BJ (cell line): Measurements from ENCODE around the gene TOM1L2. TPM values are rescaled to one million over a fixed set of nuclear protein-coding genes. Genes with fewer than 3 reads are reported as not detected.
A peak's percentile ranks its signal among the peaks of the same experiment; 100 is the strongest.

Experiments used
- CTCF ChIA-PET: fragments of 350-600 bp; formaldehyde crosslinking; extraction: SDS; loops from one replicate; lab custom pipeline; 2021; ENCODE audit warnings: antibody characterized with exemption, inconsistent platforms; lab: Yijun Ruan, JAX
- POLR2A ChIA-PET: fragments of 300-600 bp; sonication (Branson Sonifier 250); formaldehyde crosslinking; extraction: SDS; loops from one replicate; lab custom pipeline; 2021; ENCODE audit warnings: antibody characterized with exemption; lab: Charles Lee
- DNase-seq: peaks from one replicate; pipeline ENCODE4 v3.0.0-alpha.2; 2011; ENCODE audit warnings: low read depth
- H3K27me3 ChIP-seq: 2 replicates; pipeline ENCODE4 v1.6.0; 2011; ENCODE audit warnings: low read length; ENCODE audit not compliant: control insufficient read depth, insufficient read depth
- H3K36me3 ChIP-seq: 2 replicates; pipeline ENCODE4 v1.5.1; 2011; ENCODE audit warnings: low read length; ENCODE audit not compliant: control insufficient read depth, insufficient read depth
- H3K4me3 ChIP-seq: 2 replicates; pipeline ENCODE4 v1.5.1; 2011; ENCODE audit warnings: low read depth, mild to moderate bottlenecking, control low read depth, low read length
- polyA minus RNA-seq: library from RNA; depleted of rRNA, polyadenylated mRNA; stranded (reverse); fragments of >200 nt; gene quantifications from 2 replicates; pipeline ENCODE4 v1.2.3, GENCODE V29; 2011; rRNA and poly(A)+ RNA removed
- polyA plus RNA-seq: library from polyadenylated mRNA; depleted of rRNA; stranded (reverse); fragments of >200 nt; gene quantifications from 2 replicates; pipeline ENCODE4 v1.2.3, GENCODE V29; 2011; rRNA removed
- TF ChIP-seq, protein P1 (sequence below): IDR thresholded peaks from 2 replicates; pipeline ENCODE4 v1.5.1; 2011; ENCODE audit warnings: low read depth, mild to moderate bottlenecking, control low read depth, inconsistent platforms, low read length, moderate library complexity; ENCODE audit not compliant: insufficient read depth

TOM1L2 gene
- polyA plus RNA-seq: 30.1 and 39.6 TPM in 2 replicates
- polyA minus RNA-seq: 36.7 and 39.1 TPM in 2 replicates

DNA sequence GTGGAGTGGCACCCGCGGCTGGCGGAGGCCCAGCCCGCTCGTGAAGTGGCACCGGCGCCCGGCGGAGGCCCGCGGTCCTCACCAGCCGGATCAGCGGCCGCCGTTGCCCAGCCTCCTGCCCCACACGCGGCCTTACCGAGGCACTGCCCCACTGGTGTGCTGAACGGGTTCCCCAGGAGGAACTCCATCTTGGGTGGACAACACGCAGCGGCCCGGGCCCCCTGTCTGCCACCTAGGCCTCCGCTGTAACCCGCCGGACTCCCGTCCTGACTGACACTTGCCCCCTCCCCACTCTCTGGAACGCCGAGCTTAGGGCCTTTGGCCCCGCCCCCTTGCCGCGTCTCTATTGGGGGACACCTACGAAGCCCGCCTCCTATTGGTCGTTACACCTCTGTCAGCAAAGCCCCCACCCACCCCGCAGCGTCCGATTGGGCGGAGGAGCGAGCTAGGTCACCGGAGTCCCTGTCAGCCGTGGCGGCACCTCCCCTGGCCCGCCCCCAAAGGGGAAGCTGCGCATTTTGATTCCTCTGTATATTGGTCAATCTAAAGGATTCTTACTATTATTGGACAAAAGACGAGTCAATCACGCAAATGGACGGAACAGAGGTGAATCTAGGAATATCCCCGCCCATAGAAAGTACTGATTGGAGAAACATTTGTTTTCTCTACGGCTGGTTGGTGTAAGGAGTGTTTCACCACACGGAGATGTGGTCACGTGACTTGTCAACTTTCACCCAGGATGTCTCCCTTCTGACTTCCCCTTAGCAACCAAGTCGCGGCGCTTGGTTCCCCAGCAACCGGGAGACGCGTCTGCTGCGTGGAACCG lies at the start of gene TOM1L2, which contains the start of gene DRC3:
Gene TOM1L2, minus strand, starts transcription at position 275 of the 826 bp plus-strand sequence. Its CDS starts 87 bp downstream, at position 188.
Gene DRC3, plus strand, starts transcription at position 737 of the 826 bp plus-strand sequence. CDS start 4,737 bp downstream, outside the sequence.
- CTCF ChIA-PET: interaction anchor here (0.5 to 1.4 kb wide), 4 partner anchors 16 to 441 kb away, joined by 3 to 11 read pairs (median 4); no protein-coding TSS in a partner anchor
- POLR2A ChIA-PET: interaction anchor here (0.6 to 0.8 kb wide), 2 partner anchors 46 to 200 kb away, joined by 5 read pairs; no protein-coding TSS in a partner anchor
- peak; percentile 100 for DNase-seq
- no peaks in the 10 kb centered on the region for H3K27me3 ChIP-seq
- H3K36me3 ChIP-seq: no peaks in the 10 kb centered on the region
- peak within 1 kb of the TSS; percentile 70 for H3K4me3 ChIP-seq
- TF ChIP-seq, protein P1, sequence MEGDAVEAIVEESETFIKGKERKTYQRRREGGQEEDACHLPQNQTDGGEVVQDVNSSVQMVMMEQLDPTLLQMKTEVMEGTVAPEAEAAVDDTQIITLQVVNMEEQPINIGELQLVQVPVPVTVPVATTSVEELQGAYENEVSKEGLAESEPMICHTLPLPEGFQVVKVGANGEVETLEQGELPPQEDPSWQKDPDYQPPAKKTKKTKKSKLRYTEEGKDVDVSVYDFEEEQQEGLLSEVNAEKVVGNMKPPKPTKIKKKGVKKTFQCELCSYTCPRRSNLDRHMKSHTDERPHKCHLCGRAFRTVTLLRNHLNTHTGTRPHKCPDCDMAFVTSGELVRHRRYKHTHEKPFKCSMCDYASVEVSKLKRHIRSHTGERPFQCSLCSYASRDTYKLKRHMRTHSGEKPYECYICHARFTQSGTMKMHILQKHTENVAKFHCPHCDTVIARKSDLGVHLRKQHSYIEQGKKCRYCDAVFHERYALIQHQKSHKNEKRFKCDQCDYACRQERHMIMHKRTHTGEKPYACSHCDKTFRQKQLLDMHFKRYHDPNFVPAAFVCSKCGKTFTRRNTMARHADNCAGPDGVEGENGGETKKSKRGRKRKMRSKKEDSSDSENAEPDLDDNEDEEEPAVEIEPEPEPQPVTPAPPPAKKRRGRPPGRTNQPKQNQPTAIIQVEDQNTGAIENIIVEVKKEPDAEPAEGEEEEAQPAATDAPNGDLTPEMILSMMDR: 0 out of 2 replicates have a peak, but pooled peaks have one; percentile 14

DNA sequence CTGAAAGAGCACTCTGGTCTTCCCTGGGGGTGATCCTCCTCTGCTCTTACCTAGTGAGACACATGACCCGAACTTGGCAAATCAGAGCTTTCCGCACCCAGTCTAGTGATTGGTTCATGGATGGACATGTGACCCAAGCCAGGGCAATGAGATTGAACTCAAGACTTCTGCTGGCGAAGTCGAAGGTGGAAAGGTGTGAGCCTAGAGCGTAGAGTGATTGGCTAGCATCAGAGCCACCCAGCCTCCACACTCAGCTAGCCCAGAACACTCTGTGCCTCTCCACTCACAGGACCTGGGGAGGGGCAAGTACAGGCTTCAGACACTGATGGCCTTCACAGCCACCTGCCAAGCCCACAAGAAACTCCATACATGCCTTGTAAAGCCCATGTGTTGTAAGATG lies 49.2 kb upstream of the TOM1L2 start:
- no peak overlapping the region for H3K4me3 ChIP-seq
- POLR2A ChIA-PET: no interaction called here
- DNase-seq: no peak
- peaks cover 3% of the 10 kb centered on the region for H3K36me3 ChIP-seq
- H3K27me3 ChIP-seq: no peaks in the 10 kb centered on the region
- CTCF ChIA-PET: interaction anchor here (0.6 to 2.5 kb wide), 5 partner anchors 9 to 357 kb away, joined by 3 to 8 read pairs (median 3); no protein-coding TSS in a partner anchor
- TF ChIP-seq, protein P1: no peak

DNA sequence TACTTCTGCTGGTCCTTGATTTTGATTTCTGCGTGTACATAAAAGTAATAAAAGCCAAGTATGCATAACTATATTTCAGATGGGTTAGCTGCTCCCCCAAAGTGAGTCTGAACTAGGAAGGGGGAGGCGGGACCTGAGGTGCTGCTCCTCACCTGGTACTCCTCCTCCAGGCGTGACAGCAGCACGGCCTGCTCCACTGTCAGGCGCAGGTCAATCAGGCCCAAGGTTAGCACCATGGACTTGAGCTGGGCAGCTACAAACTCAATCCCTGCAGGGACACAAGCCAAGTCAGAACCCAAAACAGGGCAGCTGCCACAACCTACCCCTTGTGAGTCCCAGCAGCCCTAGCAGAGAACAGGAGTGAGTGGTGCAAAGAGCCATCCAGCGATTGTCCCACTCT lies 48.8 kb upstream of the TOM1L2 start:
- Histone ChIP-seq H3K36me3 (peaks cover 3% of the 10 kb centered on the region), H3K4me3 (no peak overlapping the region), H3K27me3 (no peaks in the 10 kb centered on the region)
- TF ChIP-seq, protein P1: no peak
- DNase-seq: no peak
- ChIA-PET POLR2A (no interaction called here), CTCF (interaction anchor here (0.6 to 2.5 kb wide), 4 partner anchors 9 to 357 kb away, joined by 3 to 8 read pairs (median 4); no protein-coding TSS in a partner anchor)

DNA sequence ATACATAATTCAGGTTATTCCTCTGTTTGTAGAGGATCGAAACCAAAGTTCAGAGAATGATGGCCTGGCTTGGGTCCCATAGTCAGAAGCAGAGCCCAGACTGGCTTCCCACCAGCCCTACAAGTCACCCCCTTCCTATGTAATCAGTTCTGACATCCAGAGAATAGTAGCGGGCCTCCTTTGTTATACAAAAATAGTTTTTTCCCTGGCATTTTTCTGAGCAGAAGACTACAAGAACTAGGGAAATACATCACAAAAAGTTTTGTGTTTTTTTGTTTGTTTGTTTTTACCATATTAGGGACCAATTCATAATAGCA lies 47.6 kb upstream of the TOM1L2 start:
- no peak for DNase-seq
- Histone ChIP-seq H3K27me3 (no peaks in the 10 kb centered on the region), H3K4me3 (no peak overlapping the region), H3K36me3 (peaks cover 3% of the 10 kb centered on the region)
- TF ChIP-seq, protein P1: no peak
- ChIA-PET POLR2A (no interaction called here), CTCF (interaction anchor here (1.5 kb wide), 1 partner anchor 129 kb away, joined by 4 read pairs; no protein-coding TSS in a partner anchor)

DNA sequence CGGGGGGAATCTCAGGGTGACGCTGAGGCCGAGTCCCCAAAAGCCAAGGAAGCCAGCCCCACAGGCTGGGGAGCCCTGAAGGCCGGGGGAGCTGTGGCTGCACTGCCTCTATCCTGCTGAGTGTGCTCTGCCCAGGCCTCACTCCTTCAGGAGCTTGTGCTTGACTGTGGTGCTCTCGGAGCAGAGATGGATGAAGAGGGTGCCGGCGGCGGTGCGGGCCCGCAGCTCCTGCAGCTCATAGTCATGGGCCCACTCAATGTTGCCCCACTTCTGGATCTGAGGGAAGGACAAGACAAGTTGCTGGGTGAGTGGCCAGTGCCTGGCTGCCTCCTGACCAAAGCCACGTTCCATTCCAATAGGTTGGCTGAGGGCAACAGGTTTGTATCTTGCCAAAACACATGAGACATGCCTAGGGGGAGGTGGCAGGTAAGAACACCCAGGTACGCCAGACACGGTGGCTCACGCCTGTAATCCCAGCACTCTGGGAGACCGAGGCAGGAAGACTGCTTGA lies 46.3 kb upstream of the TOM1L2 start:
- Histone ChIP-seq H3K27me3 (no peaks in the 10 kb centered on the region), H3K36me3 (peaks cover 1% of the 10 kb centered on the region; the same call in 1 of the 2 replicates), H3K4me3 (no peak overlapping the region)
- POLR2A ChIA-PET: no interaction called here
- CTCF ChIA-PET: no interaction called here
- TF ChIP-seq, protein P1: no peak
- no peak for DNase-seq
